HG03045 (cell line): ENCODE data around the gene LRRC7.
"Not testable (repeated sequence)": the region's sequence is repeated elsewhere in the genome, so short reads cannot be mapped to it uniquely, and the experiment has no call there.

Experiments used
- ATAC-seq: cut with Tn5 transposase; IDR thresholded peaks from one replicate; pipeline ENCODE4 v1.9.1; 2021; ENCODE audit warnings: mild to moderate bottlenecking, moderate library complexity; ENCODE audit not compliant: unreplicated experiment

The LRRC7 gene

GRCh38 chr1:69943030-69943429 is 375.3 kb downstream of the LRRC7 start:
- no peak for ATAC-seq

DNA sequence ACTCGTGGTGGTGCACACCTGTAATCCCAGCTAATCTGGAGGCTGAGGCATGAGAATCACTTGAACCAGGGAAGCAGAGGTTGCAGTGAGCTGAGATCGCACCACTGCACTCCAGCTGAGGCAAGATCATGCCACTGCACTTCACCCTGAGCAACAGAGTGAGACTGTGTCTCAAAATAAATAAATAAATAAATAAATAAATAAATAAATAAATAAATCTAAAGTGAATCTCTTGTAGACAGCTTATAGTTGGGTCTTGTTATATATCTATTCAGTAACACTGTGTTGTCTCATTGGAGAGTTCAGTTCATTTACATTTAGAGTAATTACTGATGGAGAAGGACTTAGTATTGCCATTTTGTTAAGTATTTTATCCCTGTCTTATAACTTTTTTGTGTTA is 379.2 kb downstream of the LRRC7 start:
- ATAC-seq, result no peak

GRCh38 chr1:69947837-69948236 is 380.1 kb downstream of the LRRC7 start:
- ATAC-seq, result no peak

- ATAC-seq, result no peak
Measured at GRCh38 chr1:69952676-69953075, 385.0 kb downstream of the LRRC7 start.

DNA sequence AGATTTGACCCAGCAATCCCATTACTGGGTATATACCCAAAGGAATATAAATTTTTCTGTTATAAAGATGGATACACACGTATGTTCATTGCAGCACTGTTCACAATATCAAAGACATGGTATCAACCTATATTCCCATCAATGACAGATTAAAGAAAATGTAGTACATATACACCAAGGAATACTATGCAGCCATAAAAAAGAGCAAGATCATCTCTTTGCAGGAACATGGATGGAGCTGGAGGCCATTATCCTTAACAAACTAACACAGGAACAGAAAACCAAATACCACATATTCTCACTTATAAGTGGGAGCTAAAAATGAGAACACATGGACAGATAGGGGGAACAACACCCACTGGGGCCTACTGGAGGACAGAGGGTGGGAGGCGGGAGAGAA is 394.7 kb downstream of the LRRC7 start:
- not testable (repeated sequence) for ATAC-seq

- ATAC-seq, result no peak
Measured at GRCh38 chr1:69967245-69967766, 399.6 kb downstream of the LRRC7 start.

- ATAC-seq, result no peak
Measured at GRCh38 chr1:69976896-69977295, 409.2 kb downstream of the LRRC7 start.

GRCh38 chr1:69982992-69983391 is 415.3 kb downstream of the LRRC7 start:
- ATAC-seq, result no peak

- no peak for ATAC-seq
Measured at GRCh38 chr1:69985376-69985775, 417.7 kb downstream of the LRRC7 start.

DNA sequence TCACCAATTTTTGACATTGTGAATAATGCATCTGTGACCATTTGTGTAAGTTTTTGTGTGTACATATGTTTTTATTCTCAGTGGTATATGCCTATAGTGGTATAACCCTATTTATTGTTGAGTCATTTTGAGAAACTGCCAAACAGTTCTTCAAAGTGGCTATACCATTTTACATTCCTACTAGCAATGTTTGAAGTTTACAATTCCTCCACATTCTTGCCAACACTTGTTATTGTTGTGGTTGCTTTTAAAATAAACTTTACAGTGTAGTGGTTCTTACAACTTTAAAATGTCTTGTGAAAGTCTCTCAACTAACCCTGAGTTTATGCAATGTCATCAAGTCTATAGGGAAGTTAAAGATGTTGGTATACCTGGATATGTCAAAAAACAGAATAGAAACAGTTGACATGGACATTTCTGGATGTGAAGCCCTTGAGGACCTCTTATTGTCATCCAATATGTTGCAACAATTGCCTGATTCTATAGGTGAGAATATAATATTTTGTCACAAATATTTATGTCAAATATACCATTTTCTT is 418.2 kb downstream of the LRRC7 start:
- ATAC-seq, result no peak

- no peak for ATAC-seq
Measured at GRCh38 chr1:69987881-69988280, 420.2 kb downstream of the LRRC7 start.

GRCh38 chr1:69991644-69992043 is 423.9 kb downstream of the LRRC7 start:
- no peak for ATAC-seq

DNA sequence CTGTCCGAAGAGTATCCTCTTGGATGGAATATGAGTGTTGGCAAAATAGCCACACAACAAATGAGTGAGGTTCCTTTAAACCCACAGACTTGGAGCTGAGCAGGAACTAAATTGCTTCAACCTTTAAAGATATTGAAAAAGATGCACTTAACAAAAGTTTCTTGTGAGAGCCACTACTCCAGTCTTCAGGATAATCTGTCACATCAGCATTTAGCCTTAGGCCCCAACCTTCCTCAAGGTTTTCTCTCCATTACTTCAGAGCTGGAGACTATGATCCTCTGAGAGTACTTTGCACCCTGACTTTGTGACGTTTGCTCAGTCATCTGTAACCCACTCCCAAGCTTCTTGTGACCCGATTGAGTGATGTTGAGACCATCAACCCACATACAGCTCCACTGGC is 424.9 kb downstream of the LRRC7 start:
- ATAC-seq, result no peak

- ATAC-seq, result no peak
Measured at GRCh38 chr1:69993810-69994209, 426.1 kb downstream of the LRRC7 start.

DNA sequence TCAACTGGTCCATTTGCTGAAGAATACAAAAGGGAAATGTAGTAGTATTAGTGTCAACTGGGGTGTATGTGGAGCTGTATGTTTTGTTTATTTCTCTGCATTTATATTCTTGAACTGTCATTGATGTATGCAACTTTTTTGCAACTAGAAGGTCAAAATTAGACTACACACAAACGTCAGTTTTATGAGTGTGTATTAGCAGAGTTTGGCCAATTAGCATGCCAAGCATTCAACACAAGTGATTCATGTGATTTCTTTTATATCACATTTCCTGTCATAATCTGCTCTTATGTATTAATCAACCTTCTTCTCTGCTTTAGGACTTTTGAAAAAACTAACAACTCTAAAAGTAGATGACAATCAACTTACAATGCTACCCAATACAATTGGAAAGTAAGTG is 426.5 kb downstream of the LRRC7 start:
- no peak for ATAC-seq

- no peak for ATAC-seq
Measured at GRCh38 chr1:69998847-69999246, 431.1 kb downstream of the LRRC7 start.

DNA sequence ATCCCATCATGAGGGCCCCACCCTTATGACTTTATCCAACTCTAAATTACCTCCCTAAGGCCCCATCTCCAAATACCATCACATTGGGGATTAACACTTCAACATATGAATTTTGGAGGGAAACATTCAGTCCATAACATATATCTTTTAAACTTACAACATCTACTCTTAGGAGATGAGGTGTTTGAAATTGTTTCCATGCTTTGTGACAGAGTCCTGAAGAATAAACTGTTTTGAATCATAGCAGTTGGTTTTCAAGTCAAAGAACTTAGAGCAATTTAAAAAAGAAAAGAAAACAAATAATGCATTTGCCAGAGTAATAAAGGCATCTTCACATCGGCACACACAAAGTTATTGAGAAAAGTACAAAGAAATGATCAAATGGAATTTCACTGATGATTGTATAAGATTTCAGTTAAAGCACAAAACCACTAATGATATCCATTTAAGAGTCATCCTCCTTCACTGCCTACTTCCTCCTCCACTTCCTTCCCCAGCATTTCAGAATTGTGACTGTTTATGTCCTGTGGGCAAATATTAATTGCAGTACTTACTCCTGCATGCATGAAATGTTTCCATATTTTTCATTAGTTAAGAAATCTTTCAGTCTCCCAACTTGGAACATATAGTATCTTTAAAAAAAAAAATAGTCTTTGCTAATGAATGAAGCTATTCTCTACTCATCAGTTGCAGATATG is 435.6 kb downstream of the LRRC7 start:
- ATAC-seq, result no peak

DNA sequence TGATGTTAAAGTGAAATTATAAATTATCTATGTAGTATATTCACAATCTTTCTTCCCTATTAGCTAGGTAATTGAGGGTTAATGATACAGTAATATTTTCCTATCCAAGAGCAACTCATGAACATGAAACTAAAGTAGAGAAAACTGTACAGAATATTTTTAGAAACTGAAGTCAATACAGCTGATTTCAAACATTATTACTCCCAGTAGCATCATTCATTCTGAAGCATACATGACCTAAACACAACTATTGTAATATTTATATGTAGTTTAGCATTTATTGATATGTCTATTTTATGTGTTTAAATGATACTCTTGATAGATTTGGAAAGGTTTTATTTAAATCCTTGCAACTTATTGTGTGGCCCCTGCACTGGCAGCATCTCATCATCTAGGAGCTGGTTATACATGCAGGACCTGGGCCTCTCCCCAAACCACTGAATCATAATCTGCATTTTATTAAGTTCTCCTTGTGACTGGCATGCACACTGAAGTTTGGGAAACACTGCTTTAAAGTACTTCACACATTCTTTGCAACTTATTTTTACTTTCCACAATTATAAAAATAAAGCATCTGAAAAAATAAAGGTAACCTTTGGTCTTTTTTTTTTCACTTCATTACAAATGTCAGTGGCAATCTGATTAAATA is 437.8 kb downstream of the LRRC7 start:
- no peak for ATAC-seq

DNA sequence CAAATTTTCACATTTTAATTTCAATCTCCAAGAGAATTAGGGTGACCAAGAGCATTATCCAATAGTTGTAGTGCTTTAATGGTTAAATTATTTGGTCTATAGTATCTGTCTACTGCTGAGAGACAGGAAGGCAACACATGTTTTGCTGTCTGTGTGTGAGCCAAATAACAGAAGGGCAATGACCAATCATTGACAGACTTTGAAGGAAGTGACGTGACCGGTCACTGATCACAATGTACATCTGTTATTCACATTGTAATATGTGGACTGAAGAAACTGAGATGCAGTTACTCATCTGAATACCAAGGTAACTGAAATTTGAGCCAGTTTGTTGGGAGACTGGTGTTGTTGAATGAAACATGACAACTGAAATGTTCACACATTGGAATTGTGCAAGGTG is 440.9 kb downstream of the LRRC7 start:
- no peak for ATAC-seq

- ATAC-seq, result no peak
Measured at GRCh38 chr1:70017770-70018169, 450.0 kb downstream of the LRRC7 start.

DNA sequence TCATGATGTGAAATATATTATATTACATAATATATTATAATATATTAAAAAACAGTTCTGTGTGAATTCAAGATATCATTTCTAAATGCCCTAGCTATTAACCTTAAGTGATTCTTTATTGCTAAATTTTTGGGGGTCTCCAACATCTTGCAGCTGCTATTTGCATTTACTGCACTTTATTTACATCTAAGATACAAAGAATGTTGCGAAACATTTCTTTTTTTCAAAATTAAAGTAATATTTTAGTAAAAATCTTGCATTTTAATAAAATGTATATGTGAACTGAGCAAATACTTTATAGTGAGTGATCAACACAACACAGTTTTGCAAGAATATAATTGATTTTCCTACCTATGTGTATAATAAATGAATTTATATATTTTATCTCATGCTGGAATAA is 456.6 kb downstream of the LRRC7 start:
- ATAC-seq, result no peak

- ATAC-seq, result no peak
Measured at GRCh38 chr1:70025052-70025451, 457.3 kb downstream of the LRRC7 start.
